ENCODE results near the gene UBE3A. TPM values are rescaled to one million over a fixed set of nuclear protein-coding genes. Genes with fewer than 3 reads are reported as not detected.
"Not testable (repeated sequence)": the region's sequence is repeated elsewhere in the genome, so short reads cannot be mapped to it uniquely, and the experiment has no call there.

UBE3A gene
- total and polyA plus RNA-seq, 9 of the 15 experiments (the other 6 are each of a cell fraction or from before 2014, with no cell fraction given): 29.3 to 103 (median 60.2) TPM

DNA sequence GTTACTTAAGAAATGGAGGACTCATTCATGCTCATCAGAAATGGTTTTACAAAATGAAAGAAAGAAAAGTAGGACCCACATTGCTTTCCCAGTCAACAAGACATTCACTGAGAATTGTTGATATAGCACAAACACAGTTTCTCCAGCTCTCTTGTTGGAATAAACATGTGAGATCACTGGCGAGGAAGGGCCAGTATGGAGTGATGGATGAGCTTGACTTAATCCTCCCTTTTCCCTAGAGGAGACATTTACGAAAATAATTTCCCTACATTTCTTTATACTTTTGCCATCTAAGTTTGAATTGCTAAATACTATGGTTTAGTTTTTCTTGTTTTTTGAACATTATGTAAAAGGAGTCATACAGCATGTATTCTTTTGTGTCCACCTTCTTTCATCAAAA lies 15.9 kb upstream of the UBE3A start:
- Histone ChIP-seq H3K79me2 (ENCODE audit: control insufficient read depth, insufficient read depth, low read length) (no peaks in the 10 kb centered on the region), H2AFZ (ENCODE audit: low read depth, low read length) (no peak overlapping the region), H4K20me1 (replicated peaks; ENCODE audit: control insufficient read depth, insufficient read depth, low read length) (no peaks in the 10 kb centered on the region), H3K9me1 (ENCODE audit: control insufficient read depth, insufficient read depth, low read length) (no peaks in the 10 kb centered on the region), H3K36me3 (ENCODE audit: control insufficient read depth, insufficient read depth, low read length) (no peaks in the 10 kb centered on the region), H3K4me2 (ENCODE audit: insufficient read depth, low read length) (no peak overlapping the region), H3K4me3 (no peak overlapping the region), H3K9me3 (replicated peaks; ENCODE audit: control insufficient read depth, insufficient read depth, low read depth, low read length) (peaks cover 3% of the 10 kb centered on the region), H3K27me3 (ENCODE audit: control insufficient read depth in 2 of 2, insufficient read depth in 2 of 2, low read length in 2 of 2) (no peaks in the 10 kb centered on the region), H3K4me1 (replicated peaks in 1 of 2; ENCODE audit: control insufficient read depth in 2 of 2, insufficient read depth in 2 of 2, low read length in 2 of 2) (no peaks in the 10 kb centered on the region), H3K9ac (ENCODE audit: insufficient read depth in 1 of 2, low read depth in 2 of 2, low read length in 2 of 2) (no peak overlapping the region), H3K27ac (ENCODE audit: extremely low read depth, low read depth, low read length) (no peak overlapping the region)
- TF ChIP-seq ZNF583 (CRISPR knock-in tag; IDR thresholded peaks at IDR 0.05): no peak
- FAIRE-seq (no peak), DNase-seq (ENCODE audit: extremely low read depth in 1 of 4, low spot score in 3 of 4) (no peak), ATAC-seq (no peak)
- POLR2A ChIA-PET: no interaction called here
- intact Hi-C loops (cut with micrococcal nuclease): no loop called here
- BruUV-seq (replicated peaks): no TSS peak
- whole genome bisulfite sequencing (ENCODE audit: insufficient coverage, low coverage, missing lambda C conversion rate): 0% methylated on average over 2 of the region's 2 CpGs
- in situ Hi-C loops (cut with MboI): loop anchor here (25.0 kb wide), 1 partner anchor 367 kb away; no protein-coding TSS in a partner anchor
- CTCF ChIA-PET (ENCODE audit: low intra/inter-chr PET ratio): no interaction called here

DNA sequence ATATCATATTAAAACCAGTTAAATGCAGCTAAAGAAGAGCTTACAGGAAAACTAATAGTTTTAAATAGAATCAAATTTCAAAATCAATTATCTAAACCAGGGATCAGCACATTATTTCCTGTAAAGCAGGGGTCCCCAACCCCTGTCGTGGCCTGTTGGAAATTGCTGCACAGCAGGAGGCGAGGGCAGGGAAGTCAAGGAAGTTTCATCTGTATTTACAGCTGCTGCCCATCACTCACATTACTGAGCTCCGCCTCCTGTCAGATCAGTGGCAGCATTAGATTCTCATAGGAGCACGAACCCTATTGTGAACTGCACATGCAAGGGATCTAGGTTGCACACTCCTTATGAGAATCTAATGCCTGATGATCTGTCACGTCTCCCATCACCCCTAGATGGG lies 14.4 kb upstream of the UBE3A start:
- H3K4me1 ChIP-seq (replicated peaks in 1 of 2; ENCODE audit: control insufficient read depth in 2 of 2, insufficient read depth in 2 of 2, low read length in 2 of 2); H3K4me2 ChIP-seq (ENCODE audit: insufficient read depth, low read length); FAIRE-seq; DNase-seq (ENCODE audit: extremely low read depth in 1 of 4, low spot score in 3 of 4); H3K9me3 ChIP-seq (replicated peaks; ENCODE audit: control insufficient read depth, insufficient read depth, low read depth, low read length); H2AFZ ChIP-seq (ENCODE audit: low read depth, low read length); ATAC-seq; H4K20me1 ChIP-seq (replicated peaks; ENCODE audit: control insufficient read depth, insufficient read depth, low read length); H3K4me3 ChIP-seq; H3K9ac ChIP-seq (ENCODE audit: insufficient read depth in 1 of 2, low read depth in 2 of 2, low read length in 2 of 2); H3K36me3 ChIP-seq (ENCODE audit: control insufficient read depth, insufficient read depth, low read length); intact Hi-C loops (cut with micrococcal nuclease); POLR2A ChIA-PET; BruUV-seq (replicated peaks); H3K9me1 ChIP-seq (ENCODE audit: control insufficient read depth, insufficient read depth, low read length); CTCF ChIA-PET (ENCODE audit: low intra/inter-chr PET ratio); H3K79me2 ChIP-seq (ENCODE audit: control insufficient read depth, insufficient read depth, low read length); H3K27me3 ChIP-seq (ENCODE audit: control insufficient read depth in 2 of 2, insufficient read depth in 2 of 2, low read length in 2 of 2); H3K27ac ChIP-seq (ENCODE audit: extremely low read depth, low read depth, low read length): not testable (repeated sequence)
- 2% methylated on average over 4 of the region's 5 CpGs for WGBS (ENCODE audit: insufficient coverage, low coverage, missing lambda C conversion rate)
- in situ Hi-C loops (cut with MboI): loop anchor here (25.0 kb wide), 1 partner anchor 366 kb away; no protein-coding TSS in a partner anchor
